ENCODE data around the gene FAM217B.
A peak's percentile ranks its signal among the peaks of the same experiment; 100 is the strongest.

Gene FAM217B

DNA sequence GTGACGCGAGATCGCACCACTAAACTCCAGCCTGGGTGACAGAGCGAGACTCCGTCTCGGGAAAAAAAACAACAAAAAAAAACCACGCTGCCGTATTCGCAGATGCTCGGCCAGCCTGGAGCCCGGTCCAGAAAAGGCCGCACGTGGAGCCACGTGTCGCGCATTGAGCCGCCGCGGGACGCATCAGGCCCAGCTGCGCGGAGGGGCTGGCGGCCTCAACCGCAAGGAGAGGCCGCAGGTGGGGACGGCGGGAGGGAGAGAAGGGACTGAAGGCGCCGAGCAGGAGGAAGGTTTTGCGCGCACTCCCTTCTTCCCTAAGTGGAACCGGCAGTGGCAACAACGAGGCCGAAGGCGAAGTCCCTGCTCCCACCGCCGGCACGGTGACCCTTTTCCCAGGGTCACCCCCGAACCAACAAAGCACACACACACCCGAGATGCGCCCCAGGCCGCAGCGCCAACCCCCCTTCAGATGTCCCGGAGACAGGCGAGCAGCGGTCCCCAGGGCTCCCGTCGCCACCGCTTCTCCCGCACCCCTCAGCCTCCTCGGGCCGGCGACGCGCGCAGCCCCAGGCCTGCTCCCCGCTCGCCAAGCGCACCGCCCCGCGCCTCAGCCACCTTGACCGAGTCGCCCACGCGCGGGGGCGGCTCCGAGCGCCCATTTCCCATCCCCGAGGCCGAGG is 7.4 kb upstream of the FAM217B start:
- Mint-ChIP-seq H3K9me3 (no peaks in the 10 kb centered on the region), H3K27me3 (peaks cover 2% of the 10 kb centered on the region), H3K36me3 (ENCODE audit: low read depth) (no peaks in the 10 kb centered on the region), H3K4me3 (peak overlapping the region; percentile 79), H3K4me1 (ENCODE audit: low read depth) (peaks cover 8% of the 10 kb centered on the region), H3K27ac (no peak overlapping the region)
- intact Hi-C loops (cut with micrococcal nuclease), result no loop called here

- Mint-ChIP-seq H3K27ac (peak within 1 kb of the TSS; percentile 62), H3K36me3 (ENCODE audit: low read depth) (peaks cover under 1% of the 10 kb centered on the region), H3K4me1 (ENCODE audit: low read depth) (peaks cover 13% of the 10 kb centered on the region), H3K9me3 (no peaks in the 10 kb centered on the region), H3K4me3 (peak within 1 kb of the TSS; percentile 79), H3K27me3 (peaks cover 2% of the 10 kb centered on the region)
- intact Hi-C loops (cut with micrococcal nuclease), result no loop called here
Observed at GRCh38 chr20:59933296-59933848, 6.8 kb upstream of the FAM217B start, which contains the start of gene SYCP2. TSS of gene SYCP2 (minus strand) at chr20:59933637. CDS start at chr20:59922413, 11,224 bp downstream.

- intact Hi-C loops (cut with micrococcal nuclease), result no loop called here
Observed at GRCh38 chr20:59933849-59934585, 6.2 kb upstream of the FAM217B start.

GRCh38 chr20:59935457-59936185 is 4.6 kb upstream of the FAM217B start:
- H3K27me3 Mint-ChIP-seq, result peaks cover 2% of the 10 kb centered on the region
- intact Hi-C loops (cut with micrococcal nuclease), result no loop called here
- H3K9me3 Mint-ChIP-seq, result no peaks in the 10 kb centered on the region
- peaks cover 11% of the 10 kb centered on the region for H3K36me3 Mint-ChIP-seq (ENCODE audit: low read depth)
- H3K4me3 Mint-ChIP-seq, result no peak overlapping the region
- H3K4me1 Mint-ChIP-seq (ENCODE audit: low read depth), result peaks cover 22% of the 10 kb centered on the region
- H3K27ac Mint-ChIP-seq, result no peak overlapping the region

More at GRCh38 chr20:59933849-59934585, 6.2 kb upstream of the FAM217B start:
- peaks cover 7% of the 10 kb centered on the region for H3K36me3 Mint-ChIP-seq (ENCODE audit: low read depth)
- H3K9me3 Mint-ChIP-seq, result no peaks in the 10 kb centered on the region
- peak overlapping the region; percentile 62 for H3K27ac Mint-ChIP-seq
- H3K4me3 Mint-ChIP-seq, result peak overlapping the region; percentile 79
- peaks cover 2% of the 10 kb centered on the region for H3K27me3 Mint-ChIP-seq
- peaks cover 20% of the 10 kb centered on the region for H3K4me1 Mint-ChIP-seq (ENCODE audit: low read depth)

- intact Hi-C loops (cut with micrococcal nuclease), result no loop called here
- H3K4me3 Mint-ChIP-seq, result no peak overlapping the region
- H3K27me3 Mint-ChIP-seq, result peaks cover 2% of the 10 kb centered on the region
- H3K4me1 Mint-ChIP-seq (ENCODE audit: low read depth), result peaks cover 28% of the 10 kb centered on the region
- H3K36me3 Mint-ChIP-seq (ENCODE audit: low read depth), result peaks cover 13% of the 10 kb centered on the region
- no peak overlapping the region for H3K27ac Mint-ChIP-seq
- H3K9me3 Mint-ChIP-seq, result no peaks in the 10 kb centered on the region
Observed at GRCh38 chr20:59936409-59936808, 3.8 kb upstream of the FAM217B start.

- Mint-ChIP-seq H3K4me3 (no peak overlapping the region), H3K36me3 (ENCODE audit: low read depth) (peaks cover 13% of the 10 kb centered on the region), H3K4me1 (ENCODE audit: low read depth) (peaks cover 35% of the 10 kb centered on the region), H3K9me3 (no peaks in the 10 kb centered on the region), H3K27ac (no peak overlapping the region), H3K27me3 (peaks cover 2% of the 10 kb centered on the region)
- intact Hi-C loops (cut with micrococcal nuclease), result no loop called here
Observed at GRCh38 chr20:59937150-59937549, 3.0 kb upstream of the FAM217B start.

DNA sequence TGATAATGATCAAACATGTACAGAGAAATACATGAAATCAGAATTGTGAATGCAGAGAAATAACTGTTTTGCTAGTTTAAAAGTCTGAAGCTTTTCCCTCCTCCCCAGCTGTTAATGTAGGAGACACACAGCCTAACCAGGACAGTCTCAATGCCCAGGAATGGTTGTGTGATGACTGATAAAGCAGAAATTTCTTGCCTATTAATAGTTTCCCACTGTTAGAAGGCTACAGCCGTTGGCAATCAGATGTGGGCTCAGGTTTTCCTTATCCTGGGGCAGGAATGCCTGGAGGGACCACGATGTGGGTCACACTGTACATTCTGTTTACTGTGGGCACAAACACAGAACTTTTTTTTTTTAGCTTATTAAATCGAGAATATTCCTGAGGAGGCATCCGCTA is 2.0 kb upstream of the FAM217B start:
- intact Hi-C loops (cut with micrococcal nuclease), result no loop called here
- H3K9me3 Mint-ChIP-seq, result no peaks in the 10 kb centered on the region
- H3K4me3 Mint-ChIP-seq, result peak overlapping the region; percentile 95
- peaks cover 13% of the 10 kb centered on the region for H3K36me3 Mint-ChIP-seq (ENCODE audit: low read depth)
- peak overlapping the region; percentile 67 for H3K27ac Mint-ChIP-seq
- H3K4me1 Mint-ChIP-seq (ENCODE audit: low read depth), result peaks cover 37% of the 10 kb centered on the region
- H3K27me3 Mint-ChIP-seq, result no peaks in the 10 kb centered on the region

DNA sequence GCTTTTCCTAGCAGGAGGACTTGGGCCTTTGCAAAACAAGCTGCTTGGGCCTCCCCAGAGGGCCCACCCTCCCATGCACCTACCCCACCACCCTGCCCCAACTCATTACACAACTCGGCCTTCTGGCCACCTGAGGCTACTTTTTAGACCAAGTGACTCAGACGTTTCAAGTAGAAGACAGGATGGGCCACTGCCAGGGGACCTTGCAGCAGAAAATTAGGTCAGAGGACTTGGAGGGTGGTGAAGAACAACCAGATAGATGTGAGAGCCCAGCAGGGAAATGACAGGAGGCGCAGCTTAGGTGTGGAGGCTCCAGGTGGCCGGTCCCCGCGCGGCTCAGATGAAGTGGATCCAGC is 1.5 kb upstream of the FAM217B start:
- intact Hi-C loops (cut with micrococcal nuclease), result no loop called here
- H3K27me3 Mint-ChIP-seq, result no peaks in the 10 kb centered on the region

DNA sequence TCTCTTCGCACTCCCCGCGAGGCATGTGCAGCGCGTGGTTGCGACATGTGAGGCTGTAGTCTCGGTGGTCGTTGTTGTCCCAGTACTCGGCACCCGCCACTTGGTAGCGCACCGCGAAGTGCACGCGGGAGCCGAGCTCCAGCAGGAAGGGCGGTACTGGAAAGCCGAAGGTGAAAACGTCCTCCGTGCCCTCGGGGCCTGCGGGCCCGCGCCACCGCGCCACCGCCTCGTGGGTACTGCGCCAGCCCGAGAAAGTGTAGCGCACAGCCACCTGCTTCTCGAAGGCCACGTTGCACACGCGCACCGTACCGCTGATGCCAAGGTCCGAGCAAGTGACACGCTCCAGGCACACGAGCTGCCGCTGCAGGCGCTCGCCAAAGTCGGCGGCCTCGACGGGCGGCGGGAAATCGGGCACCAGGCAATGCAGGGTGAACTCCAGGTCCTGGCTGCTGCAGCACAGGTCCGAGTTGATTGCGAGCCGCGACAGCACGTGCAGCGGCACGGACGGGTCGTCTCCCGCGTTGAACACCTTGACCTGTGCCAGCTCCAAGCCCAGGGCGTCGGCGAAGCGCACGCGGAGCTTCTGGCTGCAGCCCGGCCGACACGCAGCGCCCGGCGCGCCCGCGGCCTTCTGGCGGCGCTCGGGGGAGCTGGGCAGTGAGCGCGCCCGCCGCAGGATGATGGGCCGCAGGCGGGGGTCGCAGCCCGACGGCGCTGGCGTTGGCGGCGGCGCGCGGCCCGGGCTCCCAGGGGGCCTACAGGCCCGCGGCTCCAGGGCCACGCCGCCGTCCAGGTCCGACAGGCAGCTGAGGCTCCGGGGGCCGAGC is 924 bp upstream of the FAM217B start:
- H3K36me3 Mint-ChIP-seq (ENCODE audit: low read depth), result peaks cover 21% of the 10 kb centered on the region
- peaks cover 37% of the 10 kb centered on the region for H3K4me1 Mint-ChIP-seq (ENCODE audit: low read depth)
- H3K4me3 Mint-ChIP-seq, result peak overlapping the region; percentile 95
- H3K9me3 Mint-ChIP-seq, result no peaks in the 10 kb centered on the region
- H3K27ac Mint-ChIP-seq, result peak overlapping the region; percentile 100
- intact Hi-C loops (cut with micrococcal nuclease), result no loop called here
- H3K27me3 Mint-ChIP-seq, result no peaks in the 10 kb centered on the region

More for the DNA sequence above, 1.5 kb upstream of the FAM217B start:
- H3K4me3 Mint-ChIP-seq, result peak overlapping the region; percentile 95
- H3K4me1 Mint-ChIP-seq (ENCODE audit: low read depth), result peaks cover 37% of the 10 kb centered on the region
- H3K9me3 Mint-ChIP-seq, result no peaks in the 10 kb centered on the region
- peak overlapping the region; percentile 67 for H3K27ac Mint-ChIP-seq
- peaks cover 15% of the 10 kb centered on the region for H3K36me3 Mint-ChIP-seq (ENCODE audit: low read depth)

- Mint-ChIP-seq H3K27ac (peak overlapping the region; percentile 100), H3K36me3 (ENCODE audit: low read depth) (peaks cover 26% of the 10 kb centered on the region), H3K9me3 (no peaks in the 10 kb centered on the region), H3K27me3 (no peaks in the 10 kb centered on the region), H3K4me3 (peak overlapping the region; percentile 95), H3K4me1 (ENCODE audit: low read depth) (peaks cover 41% of the 10 kb centered on the region)
- intact Hi-C loops (cut with micrococcal nuclease), result loop anchor here (10.0 kb wide), 1 partner anchor 115 kb away; no protein-coding TSS in a partner anchor
Observed at GRCh38 chr20:59939879-59940128, 385 bp upstream of the FAM217B start.

- peak overlapping the region; percentile 100 for H3K27ac Mint-ChIP-seq
- no peaks in the 10 kb centered on the region for H3K9me3 Mint-ChIP-seq
- intact Hi-C loops (cut with micrococcal nuclease), result loop anchor here (10.0 kb wide), 1 partner anchor 114 kb away; no protein-coding TSS in a partner anchor
- peak overlapping the region; percentile 95 for H3K4me3 Mint-ChIP-seq
- peaks cover 28% of the 10 kb centered on the region for H3K36me3 Mint-ChIP-seq (ENCODE audit: low read depth)
- H3K4me1 Mint-ChIP-seq (ENCODE audit: low read depth), result peaks cover 41% of the 10 kb centered on the region
- H3K27me3 Mint-ChIP-seq, result no peaks in the 10 kb centered on the region
Observed at GRCh38 chr20:59940956-59941294, 736 bp downstream of the FAM217B start.

DNA sequence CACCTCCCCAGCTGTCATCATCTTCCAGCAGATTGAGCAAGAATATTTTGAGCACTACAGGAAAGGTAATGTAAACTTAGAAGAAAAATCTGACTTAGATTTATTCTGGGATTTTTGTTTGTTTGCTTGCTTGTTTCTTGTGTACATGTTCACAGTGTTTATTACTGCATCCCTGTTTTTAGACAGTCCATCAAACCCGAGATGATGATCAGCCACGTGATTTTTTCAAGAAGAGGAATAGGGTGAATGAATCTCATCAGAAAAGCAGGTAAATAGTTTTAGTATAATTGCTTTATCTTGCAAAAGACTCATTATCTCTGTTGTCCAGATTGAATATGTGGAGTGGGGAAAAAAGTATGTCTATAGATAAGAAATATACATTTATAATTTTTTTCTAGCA is 2.1 kb downstream of the FAM217B start:
- H3K27me3 Mint-ChIP-seq, result no peaks in the 10 kb centered on the region
- H3K9me3 Mint-ChIP-seq, result no peaks in the 10 kb centered on the region
- intact Hi-C loops (cut with micrococcal nuclease), result loop anchor here (10.0 kb wide), 1 partner anchor 113 kb away; no protein-coding TSS in a partner anchor
- no peak overlapping the region for H3K4me3 Mint-ChIP-seq
- H3K4me1 Mint-ChIP-seq (ENCODE audit: low read depth), result peaks cover 40% of the 10 kb centered on the region
- H3K36me3 Mint-ChIP-seq (ENCODE audit: low read depth), result peaks cover 28% of the 10 kb centered on the region
- no peak overlapping the region for H3K27ac Mint-ChIP-seq

DNA sequence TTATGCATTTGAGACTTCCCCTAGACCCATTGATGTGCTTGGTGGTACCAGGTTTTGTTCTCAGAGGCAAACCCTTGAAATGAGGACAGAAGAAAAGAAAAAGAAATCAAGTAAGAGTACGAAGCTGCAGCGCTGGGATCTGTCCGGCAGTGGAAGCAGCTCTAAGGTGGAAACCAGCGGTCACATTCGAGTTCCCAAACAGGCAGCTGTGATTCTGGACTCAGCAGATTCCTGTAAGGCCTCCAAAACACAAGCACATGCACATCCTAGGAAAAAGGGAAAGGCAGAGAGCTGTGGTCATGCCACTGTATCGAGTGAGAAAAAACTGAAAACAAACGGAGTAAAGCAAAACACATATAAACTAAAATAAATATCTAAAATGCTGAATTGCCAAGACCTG is 4.5 kb downstream of the FAM217B start:
- intact Hi-C loops (cut with micrococcal nuclease), result loop anchor here (5.0 to 10.0 kb wide), 2 partner anchors 110 to 318 kb away; no protein-coding TSS in a partner anchor
- H3K27me3 Mint-ChIP-seq, result no peaks in the 10 kb centered on the region
- H3K36me3 Mint-ChIP-seq (ENCODE audit: low read depth), result peaks cover 21% of the 10 kb centered on the region
- no peak overlapping the region for H3K4me3 Mint-ChIP-seq
- peaks cover 36% of the 10 kb centered on the region for H3K4me1 Mint-ChIP-seq (ENCODE audit: low read depth)
- no peaks in the 10 kb centered on the region for H3K9me3 Mint-ChIP-seq
- H3K27ac Mint-ChIP-seq, result no peak overlapping the region
